GM21381 (cell line): Measurements from ENCODE around the gene ARHGEF38.

Experiments used
- ATAC-seq: cut with Tn5 transposase; IDR thresholded peaks from one replicate; pipeline ENCODE4 v1.9.1; 2021; ENCODE audit warnings: mild to moderate bottlenecking, moderate library complexity; ENCODE audit not compliant: unreplicated experiment

The ARHGEF38 gene

GRCh38 chr4:105558277-105558676 is 5.9 kb downstream of the ARHGEF38 start:
- ATAC-seq: no peak

- ATAC-seq: no peak
These were observed 8.0 kb downstream of the ARHGEF38 start for GRCh38 chr4:105560421-105560848.

GRCh38 chr4:105563352-105563751 is 10.9 kb downstream of the ARHGEF38 start:
- ATAC-seq: no peak

GRCh38 chr4:105568584-105568983 is 16.2 kb downstream of the ARHGEF38 start:
- no peak for ATAC-seq

GRCh38 chr4:105569057-105569865 is 16.8 kb downstream of the ARHGEF38 start:
- no peak for ATAC-seq

- no peak for ATAC-seq
These were observed 17.4 kb downstream of the ARHGEF38 start for GRCh38 chr4:105569866-105570236.

GRCh38 chr4:105572296-105572695 is 19.9 kb downstream of the ARHGEF38 start:
- no peak for ATAC-seq

GRCh38 chr4:105586638-105587328 is 34.4 kb downstream of the ARHGEF38 start:
- ATAC-seq: no peak

GRCh38 chr4:105587841-105588240 is 35.4 kb downstream of the ARHGEF38 start:
- no peak for ATAC-seq

- ATAC-seq: no peak
These were observed 35.8 kb downstream of the ARHGEF38 start for GRCh38 chr4:105588252-105588651.

- no peak for ATAC-seq
These were observed 39.2 kb downstream of the ARHGEF38 start for GRCh38 chr4:105591573-105591972.

GRCh38 chr4:105594099-105595010 is 41.9 kb downstream of the ARHGEF38 start:
- ATAC-seq: peak; percentile 92

GRCh38 chr4:105596684-105597083 is 44.3 kb downstream of the ARHGEF38 start:
- no peak for ATAC-seq

- ATAC-seq: no peak
These were observed 45.6 kb downstream of the ARHGEF38 start for GRCh38 chr4:105598052-105598451.

- no peak for ATAC-seq
These were observed 46.4 kb downstream of the ARHGEF38 start for GRCh38 chr4:105598787-105599186.

- no peak for ATAC-seq
These were observed 47.1 kb downstream of the ARHGEF38 start for GRCh38 chr4:105599482-105599881.

GRCh38 chr4:105599932-105600655 is 47.7 kb downstream of the ARHGEF38 start:
- no peak for ATAC-seq

- ATAC-seq: no peak
These were observed 48.5 kb downstream of the ARHGEF38 start for GRCh38 chr4:105600951-105601350.

- no peak for ATAC-seq
These were observed 49.0 kb downstream of the ARHGEF38 start for GRCh38 chr4:105601406-105601805.

GRCh38 chr4:105603158-105603557 is 50.7 kb downstream of the ARHGEF38 start:
- no peak for ATAC-seq

GRCh38 chr4:105605493-105605892 is 53.1 kb downstream of the ARHGEF38 start:
- no peak for ATAC-seq
